GOT3 (cell line): Measurements from ENCODE around the gene HSD17B1.

Experiments
- DNase-seq: peaks from one replicate; lab custom pipeline; 2025; ENCODE audit warnings: mixed read lengths; lab: John Stamatoyannopoulos, UW

The HSD17B1 gene

DNA sequence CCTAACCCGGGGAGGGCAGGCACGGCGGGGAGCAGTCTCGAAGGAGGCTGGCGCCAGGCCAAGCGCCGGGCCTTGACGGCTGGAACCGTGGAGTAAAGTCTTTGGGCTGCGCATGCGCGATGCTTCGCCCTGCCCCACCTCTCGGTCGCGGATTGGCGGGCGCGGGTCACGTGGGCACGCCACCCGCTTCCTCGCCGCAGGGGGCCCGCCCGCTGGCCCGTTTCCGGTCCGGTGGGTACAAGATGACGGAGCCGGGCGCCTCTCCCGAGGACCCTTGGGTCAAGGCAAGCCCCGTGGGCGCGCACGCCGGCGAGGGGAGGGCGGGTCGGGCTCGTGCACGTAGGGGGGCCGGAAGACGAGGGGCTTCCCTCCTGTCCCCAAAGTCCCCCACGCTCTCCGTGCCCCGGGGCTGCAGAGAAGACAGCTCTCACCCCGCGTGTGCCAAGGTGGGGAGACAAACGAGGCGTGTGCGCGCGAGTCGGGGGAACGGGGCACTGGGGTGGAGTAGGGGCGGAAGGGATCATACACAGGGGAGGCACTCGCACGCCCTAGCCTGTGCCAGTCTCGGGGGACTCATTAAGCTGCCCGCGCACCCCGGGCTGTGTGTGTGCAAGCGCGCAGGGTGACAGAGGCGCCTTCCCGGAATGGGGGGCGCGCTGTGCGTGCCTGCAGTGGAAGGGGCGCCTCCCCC, 14.3 kb downstream of the HSD17B1 start, which contains the start of gene MLX:
Gene MLX (plus strand): TSS at position 218 of the 691 bp plus-strand sequence. CDS start 25 bp downstream, at position 243.
- DNase-seq: peak; percentile 69

DNA sequence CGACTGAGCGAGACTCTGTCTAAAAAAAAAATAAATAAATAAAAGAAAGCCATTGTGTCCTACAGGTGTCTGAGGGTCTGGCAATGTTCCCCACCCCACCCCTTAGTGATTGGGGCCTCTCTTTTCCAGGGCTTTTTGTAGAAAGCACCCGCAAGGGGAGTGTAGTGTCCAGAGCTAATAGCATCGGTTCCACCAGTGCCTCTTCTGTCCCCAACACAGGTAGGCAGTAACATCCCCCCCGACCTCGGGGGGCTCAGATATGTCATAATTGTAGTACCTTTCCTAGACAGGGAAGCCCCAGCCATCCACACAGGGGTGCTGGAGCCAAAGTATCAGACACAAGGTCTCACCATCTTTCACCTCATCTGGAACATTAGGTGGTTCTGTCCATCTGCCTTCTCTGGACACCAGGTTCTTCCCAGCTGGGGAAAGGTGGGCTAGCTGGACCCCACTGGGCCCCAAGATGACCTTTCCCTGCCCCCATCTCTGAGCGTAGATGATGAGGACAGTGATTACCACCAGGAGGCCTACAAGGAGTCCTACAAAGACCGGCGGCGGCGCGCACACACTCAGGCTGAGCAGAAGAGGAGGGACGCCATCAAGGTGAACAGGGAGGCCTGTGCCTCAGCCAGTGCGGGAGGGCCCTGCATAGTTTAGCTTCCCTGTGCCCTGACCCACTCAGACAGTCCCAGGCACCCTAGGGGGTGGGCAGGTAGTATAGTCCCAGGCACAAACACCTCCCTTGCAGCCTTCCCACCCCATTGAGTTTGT, 15.8 kb downstream of the HSD17B1 start:
- DNase-seq: no peak

DNA sequence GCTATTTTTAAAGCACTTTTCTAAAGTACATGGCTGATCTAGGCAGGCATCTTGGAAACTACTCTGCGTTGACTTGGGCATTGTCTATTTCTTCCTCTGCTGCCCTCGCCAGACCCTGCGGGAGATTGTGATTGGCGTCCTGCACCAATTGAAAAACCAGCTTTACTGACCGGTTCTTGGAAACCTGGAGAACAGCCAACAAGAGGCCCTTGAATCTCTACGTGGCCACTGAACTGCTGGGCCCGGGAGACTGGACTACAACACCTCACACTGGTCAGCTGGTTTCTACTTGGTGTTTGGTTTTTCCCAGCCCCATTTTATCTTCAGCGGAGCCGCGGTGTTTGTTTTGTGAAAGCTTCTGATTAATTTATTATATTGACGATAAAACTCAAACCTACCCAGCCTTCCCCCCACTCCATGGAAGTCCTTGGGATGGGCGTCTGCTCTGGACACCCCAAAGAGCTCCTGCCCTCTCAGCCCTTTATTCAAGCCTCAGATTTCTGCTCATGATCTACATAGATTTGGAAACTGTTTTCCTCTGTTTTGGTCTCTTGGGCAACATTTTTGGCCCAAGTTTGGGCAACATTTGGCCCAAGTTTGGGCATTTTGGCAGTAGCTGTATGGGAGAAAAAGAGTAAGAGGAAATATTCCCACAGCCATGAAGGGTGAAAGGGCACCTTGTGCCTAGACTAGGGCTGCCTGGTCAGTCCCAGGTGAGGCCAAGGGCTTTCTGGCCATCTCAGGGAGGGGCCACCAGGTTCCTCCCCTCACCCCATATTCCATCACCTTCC, 18.9 kb downstream of the HSD17B1 start:
- DNase-seq: no peak

DNA sequence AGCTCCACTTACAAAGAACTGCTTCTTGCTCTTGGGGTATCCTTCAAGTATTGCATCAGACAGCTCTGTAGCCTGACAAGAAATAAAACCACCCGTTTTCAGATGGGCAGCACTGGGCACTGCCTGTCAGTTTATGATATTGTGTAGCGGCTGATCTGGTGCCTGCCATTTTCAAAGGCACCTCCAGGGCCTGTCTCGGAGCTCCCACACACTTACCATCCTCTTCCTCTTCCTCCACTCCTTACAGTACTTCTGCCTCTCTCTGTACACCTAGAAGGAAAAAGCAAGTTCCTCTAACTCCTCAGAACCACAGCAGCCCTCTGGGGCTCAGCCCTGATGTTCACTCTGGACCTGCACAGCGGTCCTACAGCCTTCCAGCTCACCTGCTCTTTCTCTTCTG, 20.4 kb downstream of the HSD17B1 start:
- DNase-seq: no peak

DNA sequence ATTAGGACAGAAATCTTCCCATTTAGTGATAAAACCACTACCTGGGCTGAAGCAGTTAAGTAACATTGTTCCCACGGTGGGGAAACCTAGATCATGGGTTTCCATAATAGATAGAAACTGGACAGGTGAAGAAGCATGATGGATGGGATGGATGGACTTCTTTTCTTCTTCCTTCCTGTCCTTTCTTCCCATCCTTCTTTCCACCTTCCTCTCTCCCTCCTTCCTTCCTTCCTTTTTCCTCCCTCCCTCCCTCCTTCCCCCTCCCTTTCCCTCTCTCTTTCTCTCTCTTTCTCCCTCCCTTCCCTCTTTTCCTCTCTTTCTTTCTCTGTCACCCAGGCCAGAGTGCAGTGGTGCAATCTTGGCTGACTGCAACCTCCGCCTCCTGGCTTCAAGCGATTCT, 21.7 kb downstream of the HSD17B1 start:
- DNase-seq: no peak

DNA sequence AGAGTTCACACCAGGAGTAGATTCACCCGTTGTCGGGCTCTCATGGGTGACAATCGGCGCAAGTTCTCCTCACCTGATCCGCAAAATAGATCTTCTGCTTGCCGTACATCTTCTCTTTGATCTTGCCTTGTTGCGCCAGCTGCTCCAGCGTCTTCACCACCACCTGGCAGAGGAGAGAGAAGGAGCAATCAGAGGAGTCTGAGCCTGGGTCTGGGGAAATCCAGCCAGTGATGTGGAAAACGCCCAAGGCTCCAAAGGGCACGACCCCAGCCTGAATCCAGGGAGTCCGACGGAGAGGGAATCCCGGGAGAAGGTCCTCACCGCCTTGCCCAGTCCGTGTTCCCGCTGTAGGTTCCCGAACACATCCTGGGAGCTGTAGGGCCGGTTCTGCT, 24.4 kb downstream of the HSD17B1 start:
- no peak for DNase-seq

DNA sequence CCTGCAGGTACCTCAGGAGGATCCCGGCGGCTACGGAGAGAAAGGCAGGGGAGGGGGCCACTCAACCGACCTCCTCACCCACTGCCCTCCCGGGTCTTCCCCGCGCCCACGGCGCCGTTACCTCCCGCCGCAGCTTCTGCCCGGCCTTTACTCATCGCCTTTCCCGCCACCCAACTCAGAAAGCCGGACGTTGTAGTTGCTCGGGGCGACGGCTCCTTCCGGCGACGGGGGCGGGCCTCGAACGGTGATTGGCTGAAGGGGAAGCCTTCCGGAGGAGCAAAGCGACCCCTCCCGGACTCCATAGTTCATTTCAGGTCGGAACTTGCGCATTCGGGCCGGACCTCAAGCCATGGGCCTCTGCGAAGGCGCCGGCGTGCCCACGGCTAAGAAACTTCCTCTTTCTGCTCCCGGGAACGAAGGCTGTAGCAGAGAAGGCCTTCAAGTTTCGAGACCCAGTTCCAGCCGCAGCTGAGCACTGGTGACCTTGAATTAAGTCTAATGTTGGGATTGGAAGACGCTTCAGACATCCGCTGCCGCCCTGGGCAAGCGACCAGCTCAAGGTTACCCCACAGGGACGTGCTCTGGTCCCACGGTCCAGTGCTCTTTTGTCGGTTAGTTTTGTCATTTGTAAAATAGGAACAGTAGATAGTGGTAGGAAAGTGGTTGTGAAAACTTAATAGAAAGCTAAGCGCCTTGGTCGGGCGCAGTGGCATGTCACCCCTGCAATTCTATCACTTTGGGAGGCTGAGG, 25.0 kb downstream of the HSD17B1 start, which contains the start of gene PSMC3IP:
Gene PSMC3IP (minus strand): TSS at position 198 of the 750 bp plus-strand sequence. CDS start 43 bp downstream, at position 155.
- peak; percentile 72 for DNase-seq

DNA sequence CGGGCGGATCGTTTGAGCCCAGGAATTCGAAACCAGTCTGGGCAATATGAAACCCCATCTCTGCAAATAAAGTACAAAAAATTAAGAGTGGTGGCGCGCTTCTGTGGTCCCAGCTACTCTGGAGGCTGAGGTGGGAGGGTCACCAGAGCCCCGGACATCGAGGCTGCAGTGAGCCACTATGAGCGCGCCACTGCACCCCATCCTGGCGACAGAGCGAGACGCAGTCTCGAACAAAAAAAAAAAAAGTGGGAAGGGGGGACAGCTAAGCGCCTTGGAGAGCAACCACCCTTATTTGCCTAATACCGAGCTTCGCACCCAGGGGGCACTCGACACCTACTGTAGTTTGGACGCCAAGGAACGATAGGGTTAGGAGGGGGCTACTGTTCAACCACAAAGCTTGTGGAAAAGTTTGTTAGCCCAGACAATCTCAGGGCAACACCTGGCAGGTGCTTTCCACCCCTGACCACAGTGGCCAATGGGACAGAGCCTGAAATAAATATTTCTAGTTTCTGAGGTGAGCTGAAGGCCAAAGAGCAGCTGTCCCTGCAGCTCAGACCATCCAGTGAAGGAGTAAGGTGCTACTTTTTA, 25.7 kb downstream of the HSD17B1 start:
- peak; percentile 9 for DNase-seq

DNA sequence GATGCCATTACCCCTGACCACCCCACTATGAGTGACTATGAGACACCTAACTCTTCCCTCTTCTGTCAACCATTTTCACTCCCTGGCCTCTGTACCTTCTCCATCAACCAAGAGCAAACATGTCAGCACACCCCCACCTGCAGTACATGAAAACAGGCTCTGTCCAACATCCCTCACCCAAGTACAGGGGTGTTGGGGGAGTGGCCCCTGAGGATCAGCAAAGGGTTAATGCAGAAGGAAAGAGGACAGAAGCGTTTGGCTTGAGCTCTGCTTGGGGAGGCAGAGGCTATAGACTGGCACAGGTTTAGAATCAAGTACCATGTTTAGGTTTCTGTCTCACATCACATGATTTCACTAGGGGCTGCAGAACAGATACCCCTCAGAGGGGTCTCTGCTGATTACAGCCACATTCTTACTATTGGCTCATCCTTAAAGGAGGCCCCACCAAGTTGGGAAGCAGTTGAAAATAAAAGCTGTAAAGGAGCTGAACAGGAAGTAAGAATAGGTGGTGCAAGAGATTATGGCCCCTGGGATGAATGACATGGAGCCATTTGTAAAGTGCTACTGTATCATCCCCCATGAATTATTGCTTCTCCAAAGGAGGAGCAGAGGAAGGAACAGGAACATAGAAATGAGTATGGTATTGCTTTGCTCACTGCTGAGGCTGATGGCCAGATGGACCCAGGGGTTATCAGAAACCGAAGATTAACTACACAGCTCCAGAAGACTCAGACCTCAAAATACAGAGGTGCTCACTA, 27.2 kb downstream of the HSD17B1 start:
- no peak for DNase-seq

DNA sequence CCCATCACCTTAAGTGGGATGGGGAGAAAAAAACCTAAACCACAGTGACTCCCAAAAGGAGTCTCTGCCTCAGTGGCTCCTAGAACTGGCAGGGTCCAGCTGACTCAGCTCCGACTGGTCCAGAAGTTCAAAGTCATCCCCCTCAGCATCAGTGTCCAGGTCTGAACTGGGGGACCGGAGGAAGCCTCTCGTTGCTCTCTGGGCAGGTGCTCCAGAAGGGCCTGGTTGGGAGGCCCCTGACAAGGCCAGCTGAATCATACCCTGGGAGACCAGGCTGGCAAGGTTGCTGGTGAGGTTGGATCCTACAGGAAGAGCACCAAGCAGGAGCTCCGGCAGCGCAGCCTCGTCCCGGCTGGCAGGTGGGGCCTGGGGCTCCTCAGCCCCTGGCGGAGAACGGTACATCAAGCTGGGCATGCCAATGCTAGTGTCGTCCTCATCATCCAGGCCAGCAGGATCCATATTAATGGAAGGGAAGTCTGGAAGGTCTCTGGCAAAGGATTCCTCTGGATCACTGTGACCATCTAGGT, 29.1 kb downstream of the HSD17B1 start:
- no peak for DNase-seq

DNA sequence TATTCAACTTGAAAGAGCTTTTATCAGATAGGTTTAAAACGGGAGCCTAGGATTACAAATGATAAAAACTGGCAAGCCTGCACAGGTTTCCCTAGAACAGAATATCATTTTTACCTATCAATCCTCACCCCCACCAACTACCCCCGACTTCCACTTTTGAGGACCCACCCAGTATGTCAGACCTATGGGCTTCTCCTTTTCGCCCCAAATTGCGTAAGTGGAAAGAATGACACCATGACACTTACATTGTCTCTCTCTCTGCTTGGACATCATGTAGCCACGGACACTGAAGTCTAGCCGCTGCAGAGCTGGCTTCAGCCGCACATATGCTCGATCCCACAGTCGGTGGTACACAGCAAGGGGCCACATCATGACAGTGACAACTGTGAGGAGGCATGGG, 32.2 kb downstream of the HSD17B1 start:
- DNase-seq: no peak

DNA sequence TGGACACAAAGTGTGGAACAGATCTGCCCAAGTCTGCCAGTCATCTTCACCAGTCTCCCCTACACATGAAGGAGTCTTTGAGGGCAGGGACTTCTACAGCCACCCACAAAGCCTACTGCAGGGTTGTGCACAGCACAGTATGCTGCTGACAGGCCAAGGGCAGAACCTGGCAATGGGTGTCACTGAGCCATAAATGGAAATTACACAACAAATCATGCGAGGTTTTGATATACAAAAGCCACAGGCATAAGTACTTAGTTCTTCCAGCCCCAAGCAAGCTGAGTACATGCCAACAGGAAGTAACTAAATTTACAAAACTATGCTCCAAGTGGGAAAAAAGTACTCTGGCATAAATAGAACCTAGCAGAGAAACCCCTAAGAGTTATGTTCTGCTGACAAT, 32.6 kb downstream of the HSD17B1 start:
- no peak for DNase-seq

DNA sequence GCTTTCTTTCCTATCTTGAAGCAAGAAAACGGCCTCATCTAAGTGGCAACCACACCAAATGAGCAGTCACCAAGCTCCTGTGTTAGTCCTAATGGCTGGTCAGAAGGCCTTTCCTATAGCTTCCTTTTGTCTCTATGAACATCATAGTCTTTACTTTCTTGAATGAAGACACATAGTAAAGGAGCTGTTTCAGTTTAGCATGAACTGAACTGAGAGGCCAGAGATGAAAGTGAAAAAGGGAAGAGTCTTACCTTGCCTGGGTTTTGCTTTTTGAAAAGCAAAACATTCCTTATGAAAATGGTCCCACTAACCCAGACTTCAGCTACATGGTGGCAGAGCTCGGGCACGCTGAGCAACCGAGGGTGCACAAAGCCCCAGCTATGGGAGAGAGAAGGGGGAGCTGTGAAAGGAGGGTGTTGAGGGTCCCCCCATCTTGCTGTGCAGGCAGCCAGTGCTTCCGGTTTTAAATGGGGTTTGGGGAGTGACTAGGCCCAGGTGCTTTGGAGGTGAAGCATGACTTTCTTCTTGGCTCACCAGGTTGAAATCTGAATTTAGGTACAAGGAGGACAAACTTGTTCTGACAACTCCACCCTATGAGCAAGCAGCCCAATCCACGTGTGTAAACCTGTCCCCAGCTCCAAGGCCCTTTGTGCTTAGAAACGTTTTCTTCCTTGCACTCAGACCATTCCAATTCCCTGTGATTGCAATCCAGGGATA, 33.9 kb downstream of the HSD17B1 start:
- no peak for DNase-seq

DNA sequence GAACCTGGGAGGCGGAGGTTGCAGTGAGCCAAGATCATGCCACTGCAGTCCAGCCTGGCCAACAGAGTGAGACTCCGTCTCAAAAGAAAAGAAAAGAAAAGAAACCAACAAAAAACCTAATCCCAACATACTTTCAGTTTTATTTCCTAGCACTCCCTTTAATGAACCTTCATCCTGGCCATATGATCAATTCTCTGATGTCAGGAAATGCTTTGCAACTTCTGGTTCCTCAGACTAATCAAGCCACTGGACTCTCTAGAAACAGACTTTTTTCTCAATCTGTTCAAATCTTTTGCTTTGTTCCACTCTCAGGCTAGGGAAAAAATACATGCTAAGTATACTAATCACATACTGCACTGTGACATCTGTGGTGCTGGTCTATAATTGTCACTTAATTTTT, 38.2 kb downstream of the HSD17B1 start:
- no peak for DNase-seq

DNA sequence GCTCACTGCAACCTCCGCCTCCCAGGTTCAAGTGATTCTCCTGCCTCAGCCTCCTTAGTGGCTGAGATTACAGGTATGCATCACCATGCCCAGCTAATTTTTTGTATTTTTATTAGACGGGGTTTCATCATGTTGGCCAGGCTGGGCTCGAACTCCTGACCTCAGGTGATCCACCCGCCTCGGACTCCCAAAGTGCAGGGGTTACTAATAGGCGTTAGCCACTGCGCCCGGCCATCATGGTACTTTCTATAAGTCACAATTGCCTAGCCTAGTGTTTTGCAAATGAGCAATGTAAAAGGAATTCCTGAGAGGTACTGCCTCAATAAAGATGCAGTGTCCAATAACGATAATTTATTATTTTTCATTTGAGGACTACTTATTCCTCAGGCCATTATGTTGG, 38.7 kb downstream of the HSD17B1 start:
- DNase-seq: no peak

DNA sequence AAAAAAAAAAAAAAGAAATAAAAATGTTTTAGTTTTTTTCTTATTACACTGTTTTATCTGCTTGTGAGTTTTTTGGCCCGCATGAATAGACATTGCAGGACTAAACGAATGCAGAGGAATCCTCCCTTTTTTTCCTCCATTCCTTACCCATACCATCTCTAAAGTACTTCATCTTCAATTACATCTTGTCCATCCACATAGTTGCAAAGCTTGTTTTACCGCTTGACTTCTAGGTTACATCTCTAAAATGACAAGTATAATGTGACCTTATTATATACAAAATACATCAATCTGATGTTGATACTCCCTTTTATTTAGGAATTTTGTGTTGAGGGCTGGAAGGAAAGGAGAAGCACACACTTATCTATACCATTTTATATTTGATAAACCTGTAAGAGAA, 43.7 kb downstream of the HSD17B1 start:
- DNase-seq: no peak

DNA sequence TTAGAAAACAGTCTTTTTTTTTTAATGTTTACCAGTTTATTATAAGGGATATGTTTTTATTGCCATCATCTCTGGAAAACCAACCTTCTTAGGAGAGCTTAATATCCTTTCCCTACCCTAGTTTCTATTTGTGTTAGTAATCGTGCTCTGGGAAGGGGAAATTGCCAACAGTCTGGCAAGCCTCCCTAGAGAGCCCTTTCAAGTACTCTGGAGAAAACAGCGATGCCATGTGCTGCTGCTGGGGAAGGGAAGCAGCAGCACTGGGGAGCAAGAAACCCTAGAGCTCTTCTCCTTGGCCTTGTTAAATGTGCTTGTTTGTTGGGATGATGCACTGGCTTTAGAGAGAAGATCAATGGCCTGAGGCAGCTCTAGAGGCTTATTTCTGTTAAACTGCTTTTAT, 46.2 kb downstream of the HSD17B1 start:
- no peak for DNase-seq

DNA sequence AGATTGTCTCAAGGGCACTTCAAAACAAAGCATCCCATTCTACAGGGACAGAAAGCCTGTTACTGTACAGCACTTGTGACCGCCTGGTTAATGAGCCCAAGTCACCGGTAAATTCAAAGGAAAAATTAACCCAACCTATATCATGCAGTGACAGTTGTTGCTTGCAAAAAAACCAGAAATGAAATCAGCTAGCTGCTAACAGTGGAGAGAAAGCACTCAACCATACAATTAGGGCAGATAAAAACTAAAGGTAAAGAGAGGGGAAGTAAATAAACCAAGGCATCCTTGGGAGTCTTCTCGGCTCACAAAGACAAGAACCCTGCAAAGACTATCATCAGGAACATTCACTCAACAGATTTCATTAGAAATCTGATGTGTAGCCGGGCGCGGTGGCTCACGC, 50.6 kb downstream of the HSD17B1 start:
- no peak for DNase-seq
